Type B pancreatic cell (in vitro differentiated cells): ENCODE results near the gene LFNG. TPM values are rescaled to one million over a fixed set of nuclear protein-coding genes. Genes with fewer than 3 reads are reported as not detected.

Source experiments
- DNase-seq: peaks from one replicate; pipeline ENCODE4 v3.0.0; 2021; ENCODE audit warnings: mixed read lengths; ENCODE audit not compliant: unreplicated experiment; ENCODE audit errors: extremely low spot score
- H3K27ac Mint-ChIP-seq: 2 replicates; pipeline ENCODE4 v1.8.0; 2021; ENCODE audit warnings: mild to moderate bottlenecking, mixed read lengths
- H3K27me3 Mint-ChIP-seq: 2 replicates; pipeline ENCODE4 v1.8.0; 2021; ENCODE audit warnings: mixed read lengths
- H3K36me3 Mint-ChIP-seq: 2 replicates; pipeline ENCODE4 v1.8.0; 2021; ENCODE audit warnings: mixed read lengths
- H3K4me1 Mint-ChIP-seq: one replicate; pipeline ENCODE4 v1.8.0; 2021; ENCODE audit warnings: mixed read lengths; ENCODE audit not compliant: unreplicated experiment
- H3K4me3 Mint-ChIP-seq: 2 replicates; pipeline ENCODE4 v1.8.0; 2021; ENCODE audit warnings: mild to moderate bottlenecking, mixed read lengths
- H3K9me3 Mint-ChIP-seq: 2 replicates; pipeline ENCODE4 v1.8.0; 2021; ENCODE audit warnings: mixed read lengths
- total RNA-seq: library from RNA; stranded (reverse); gene quantifications from 2 replicates; pipeline ENCODE4 v1.2.1, GENCODE V29; 2021; ENCODE audit warnings: low replicate concordance
- TF ChIP-seq, protein P1 (sequence below): fragments of 200-600 bp; sonication (generic); conservative IDR thresholded peaks from 2 replicates; pipeline ENCODE4 v1.5.0; 2021; ENCODE audit warnings: antibody characterized with exemption, mild to moderate bottlenecking

The LFNG gene
- total RNA-seq, 1 donor from 2014 or later = 15.3 TPM

DNA sequence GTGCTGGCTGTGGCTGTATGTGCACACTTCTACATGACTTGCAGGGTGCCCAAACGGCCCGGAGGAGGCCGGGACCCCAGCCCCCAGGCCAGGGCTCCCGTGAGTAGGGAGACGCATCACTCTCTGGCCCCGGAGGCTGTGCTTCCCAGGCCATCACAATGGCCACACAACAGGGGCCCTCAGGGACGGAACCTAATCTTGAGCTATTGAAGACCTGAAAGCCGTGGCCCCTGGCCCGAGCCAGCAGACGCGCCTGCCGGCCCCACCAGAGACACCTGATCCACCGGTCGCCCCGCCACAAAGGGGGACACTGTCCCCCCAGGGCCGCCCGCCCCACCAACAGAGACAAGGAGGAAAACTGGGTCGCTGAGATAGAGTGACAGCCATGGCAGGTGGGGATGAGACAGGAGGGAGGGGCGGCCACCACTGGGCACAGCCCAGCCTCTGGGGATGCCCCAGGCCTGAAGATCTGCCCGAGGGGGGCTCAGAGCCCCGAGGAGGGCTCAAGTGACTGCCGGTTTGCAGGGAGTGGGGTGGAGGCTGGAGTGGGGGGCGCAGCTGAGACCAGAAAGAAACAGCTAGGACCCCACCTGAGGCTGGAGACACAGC is 10.2 kb upstream of the LFNG start:
- no peak for DNase-seq
- Mint-ChIP-seq H3K36me3 (no peaks in the 10 kb centered on the region), H3K4me3 (no peak overlapping the region), H3K4me1 (peaks cover 24% of the 10 kb centered on the region), H3K9me3 (no peaks in the 10 kb centered on the region), H3K27me3 (no peaks in the 10 kb centered on the region), H3K27ac (peak overlapping the region; percentile 53)
- TF ChIP-seq, protein P1, sequence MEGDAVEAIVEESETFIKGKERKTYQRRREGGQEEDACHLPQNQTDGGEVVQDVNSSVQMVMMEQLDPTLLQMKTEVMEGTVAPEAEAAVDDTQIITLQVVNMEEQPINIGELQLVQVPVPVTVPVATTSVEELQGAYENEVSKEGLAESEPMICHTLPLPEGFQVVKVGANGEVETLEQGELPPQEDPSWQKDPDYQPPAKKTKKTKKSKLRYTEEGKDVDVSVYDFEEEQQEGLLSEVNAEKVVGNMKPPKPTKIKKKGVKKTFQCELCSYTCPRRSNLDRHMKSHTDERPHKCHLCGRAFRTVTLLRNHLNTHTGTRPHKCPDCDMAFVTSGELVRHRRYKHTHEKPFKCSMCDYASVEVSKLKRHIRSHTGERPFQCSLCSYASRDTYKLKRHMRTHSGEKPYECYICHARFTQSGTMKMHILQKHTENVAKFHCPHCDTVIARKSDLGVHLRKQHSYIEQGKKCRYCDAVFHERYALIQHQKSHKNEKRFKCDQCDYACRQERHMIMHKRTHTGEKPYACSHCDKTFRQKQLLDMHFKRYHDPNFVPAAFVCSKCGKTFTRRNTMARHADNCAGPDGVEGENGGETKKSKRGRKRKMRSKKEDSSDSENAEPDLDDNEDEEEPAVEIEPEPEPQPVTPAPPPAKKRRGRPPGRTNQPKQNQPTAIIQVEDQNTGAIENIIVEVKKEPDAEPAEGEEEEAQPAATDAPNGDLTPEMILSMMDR = no peak

DNA sequence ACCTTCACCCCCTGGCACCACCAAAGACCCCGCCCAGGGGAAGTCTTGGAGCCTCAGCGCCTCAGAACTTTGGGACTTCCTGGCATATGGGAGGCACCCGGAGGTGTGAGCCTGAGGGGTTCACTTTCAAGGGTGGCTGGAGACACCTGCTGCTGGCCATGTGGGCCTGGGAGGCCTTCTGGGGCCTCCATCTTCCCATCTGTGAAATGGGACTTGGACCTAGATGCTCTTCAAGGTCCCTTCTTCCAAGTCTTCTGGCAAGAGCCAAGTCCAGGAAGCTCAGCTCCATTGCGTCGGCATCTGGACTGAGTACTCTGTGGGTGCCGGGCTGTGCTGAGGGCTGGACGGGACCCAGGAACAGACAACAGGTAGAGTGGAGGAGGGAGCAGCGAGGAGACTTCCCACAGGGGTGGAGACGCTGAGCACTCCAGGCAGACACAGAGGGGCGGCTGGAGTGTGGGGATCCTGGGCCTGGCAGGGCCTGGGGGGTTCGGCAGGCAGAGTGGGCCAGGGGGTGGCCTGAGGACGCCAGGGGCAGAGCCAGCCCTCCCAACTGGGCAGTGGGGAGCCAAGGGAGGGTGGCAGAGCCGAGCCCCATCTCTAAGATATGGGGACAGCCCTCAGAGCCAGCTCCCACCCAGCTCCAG is 9.3 kb upstream of the LFNG start:
- H3K27ac Mint-ChIP-seq = no peak overlapping the region
- no peaks in the 10 kb centered on the region for H3K36me3 Mint-ChIP-seq
- no peaks in the 10 kb centered on the region for H3K27me3 Mint-ChIP-seq
- peaks cover 24% of the 10 kb centered on the region for H3K4me1 Mint-ChIP-seq
- no peak overlapping the region for H3K4me3 Mint-ChIP-seq
- TF ChIP-seq, protein P1 = no peak
- H3K9me3 Mint-ChIP-seq = no peaks in the 10 kb centered on the region
- no peak for DNase-seq

DNA sequence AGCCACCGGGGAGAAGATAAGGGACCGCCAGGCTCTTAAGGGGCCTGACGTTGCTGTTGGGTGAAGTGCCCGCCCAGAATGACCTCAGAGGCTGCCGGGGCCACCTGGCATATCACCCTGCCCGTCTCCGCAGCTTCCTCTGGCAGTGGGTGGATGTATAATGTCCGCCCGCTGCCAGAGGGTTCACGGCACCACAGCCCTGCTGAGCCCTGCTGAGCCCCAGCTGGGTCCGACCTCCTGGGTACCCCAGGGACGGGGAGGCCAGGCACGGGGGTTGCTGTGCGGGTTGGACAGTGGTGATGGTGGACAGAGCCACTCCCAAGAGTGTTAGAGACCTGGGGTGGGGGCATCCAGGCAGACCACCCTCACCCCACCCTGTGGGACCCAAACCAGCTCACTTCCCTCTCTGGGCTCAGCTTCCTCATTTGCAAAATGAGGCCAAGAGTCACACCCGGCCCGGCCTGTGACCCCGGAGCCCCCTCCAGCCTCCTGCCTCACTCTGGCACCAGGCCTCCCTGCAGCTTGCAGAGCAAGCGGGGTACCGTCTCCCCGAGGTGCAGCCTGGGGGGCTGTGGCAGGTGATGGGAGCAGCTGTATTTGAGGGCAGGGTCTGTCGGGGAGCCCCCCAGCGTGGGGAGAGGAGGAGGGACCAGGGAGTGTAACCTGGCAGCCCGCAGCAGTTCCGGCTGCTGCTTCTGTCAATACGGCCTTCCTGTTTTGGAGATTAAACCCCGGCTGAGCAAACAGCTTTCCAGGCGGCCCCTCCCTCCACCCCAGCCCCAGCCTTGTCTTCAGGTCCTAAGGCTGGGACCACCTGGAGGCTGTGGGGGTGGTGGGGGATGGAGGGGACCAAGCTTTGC is 8.4 kb upstream of the LFNG start:
- no peak overlapping the region for H3K27ac Mint-ChIP-seq

GRCh38 chr7:2511769-2512168 is 7.8 kb upstream of the LFNG start:
- Mint-ChIP-seq H3K4me3 (no peak overlapping the region), H3K27me3 (no peaks in the 10 kb centered on the region), H3K36me3 (no peaks in the 10 kb centered on the region), H3K4me1 (peaks cover 24% of the 10 kb centered on the region), H3K9me3 (no peaks in the 10 kb centered on the region), H3K27ac (no peak overlapping the region)
- TF ChIP-seq, protein P1 = no peak
- no peak for DNase-seq

More for the DNA sequence above, 8.4 kb upstream of the LFNG start:
- Mint-ChIP-seq H3K9me3 (no peaks in the 10 kb centered on the region), H3K27me3 (no peaks in the 10 kb centered on the region), H3K4me1 (peaks cover 24% of the 10 kb centered on the region), H3K36me3 (no peaks in the 10 kb centered on the region), H3K4me3 (no peak overlapping the region)
- no peak for DNase-seq
- TF ChIP-seq, protein P1 = no peak

GRCh38 chr7:2512179-2512661 is 7.4 kb upstream of the LFNG start:
- DNase-seq = no peak
- Mint-ChIP-seq H3K27ac (peak overlapping the region; percentile 36), H3K4me1 (peaks cover 26% of the 10 kb centered on the region), H3K27me3 (no peaks in the 10 kb centered on the region), H3K9me3 (no peaks in the 10 kb centered on the region), H3K4me3 (no peak overlapping the region), H3K36me3 (no peaks in the 10 kb centered on the region)
- TF ChIP-seq, protein P1 = no peak
